Activated CD4-positive, alpha-beta T cell treated with anti-CD3 and anti-CD28 coated beads, Interleukin-2, amount 10 ng/mL, durations not matched to agents 7 days and 5 days (primary cell): ENCODE data around the gene CCNB2. TPM values are rescaled to one million over a fixed set of nuclear protein-coding genes. Genes with fewer than 3 reads are reported as not detected.
"Not testable (repeated sequence)": the region's sequence is repeated elsewhere in the genome, so short reads cannot be mapped to it uniquely, and the experiment has no call there.

Experiments used
- CTCF ChIA-PET: fragments of 350-600 bp; sonication (Branson Sonifier 250); formaldehyde crosslinking; loops from one replicate; lab custom pipeline; 2021; ENCODE audit warnings: antibody characterized with exemption; lab: Charles Lee
- POLR2A ChIA-PET: fragments of 350-600 bp; sonication (Branson Sonifier 250); formaldehyde crosslinking; loops from one replicate; lab custom pipeline; 2021; ENCODE audit warnings: antibody characterized with exemption; lab: Charles Lee
- DNase-seq: peaks from one replicate; pipeline ENCODE4 v3.0.0-alpha.2; 2020
- H3K27ac Mint-ChIP-seq: one replicate; pipeline ENCODE4 v1.8.0; 2021; ENCODE audit warnings: mild to moderate bottlenecking, moderate library complexity, mixed read lengths
- H3K27me3 Mint-ChIP-seq: one replicate; pipeline ENCODE4 v1.8.0; 2021; ENCODE audit warnings: mixed read lengths
- H3K36me3 Mint-ChIP-seq: one replicate; pipeline ENCODE4 v1.8.0; 2021; ENCODE audit warnings: low read depth, mixed read lengths
- H3K4me1 Mint-ChIP-seq: one replicate; pipeline ENCODE4 v1.8.0; 2021; ENCODE audit warnings: mixed read lengths
- H3K4me3 Mint-ChIP-seq: one replicate; pipeline ENCODE4 v1.8.0; 2021; ENCODE audit warnings: mild to moderate bottlenecking, moderate library complexity, mixed read lengths
- H3K9me3 Mint-ChIP-seq: one replicate; pipeline ENCODE4 v1.8.0; 2021; ENCODE audit warnings: mixed read lengths
- total RNA-seq, 2 experiments: library from RNA; stranded (reverse); gene quantifications; one replicate each; pipeline ENCODE4 v1.2.3, GENCODE V29; 2021

The CCNB2 gene
- total RNA-seq, 2 experiments from 2014 or later: 94.1 to 107 TPM

- Mint-ChIP-seq H3K36me3 (peaks cover 73% of the 10 kb centered on the region), H3K9me3 (no peaks in the 10 kb centered on the region), H3K4me3 (no peak overlapping the region), H3K27me3 (no peaks in the 10 kb centered on the region), H3K27ac (no peak overlapping the region), H3K4me1 (peaks cover 27% of the 10 kb centered on the region)
- ChIA-PET CTCF (interaction anchor here (0.7 to 1.0 kb wide), 3 partner anchors 51 to 620 kb away, joined by 3 read pairs; no protein-coding TSS in a partner anchor), POLR2A (no interaction called here)
- no peak for DNase-seq
Observed at GRCh38 chr15:59111251-59111650, 6.3 kb downstream of the CCNB2 start.

GRCh38 chr15:59115047-59115446, 10.1 kb downstream of the CCNB2 start:
- DNase-seq: no peak
- H3K4me1 Mint-ChIP-seq: peaks cover 11% of the 10 kb centered on the region
- no peak overlapping the region for H3K4me3 Mint-ChIP-seq
- H3K36me3 Mint-ChIP-seq: peaks cover 77% of the 10 kb centered on the region
- H3K9me3 Mint-ChIP-seq: no peaks in the 10 kb centered on the region
- H3K27me3 Mint-ChIP-seq: no peaks in the 10 kb centered on the region
- H3K27ac Mint-ChIP-seq: no peak overlapping the region
- CTCF ChIA-PET: no interaction called here
- POLR2A ChIA-PET: no interaction called here

- no peak for DNase-seq
- ChIA-PET CTCF (interaction anchor here (1.1 to 2.4 kb wide), 2 partner anchors 9 to 21 kb away, joined by 4 to 7 read pairs; no protein-coding TSS in a partner anchor), POLR2A (interaction anchor here (0.6 kb wide), 1 partner anchor 21 kb away, joined by 4 read pairs; no protein-coding TSS in a partner anchor)
- no peaks in the 10 kb centered on the region for H3K9me3 Mint-ChIP-seq
- H3K36me3 Mint-ChIP-seq: peaks cover 77% of the 10 kb centered on the region
- peaks cover 4% of the 10 kb centered on the region for H3K4me1 Mint-ChIP-seq
- no peaks in the 10 kb centered on the region for H3K27me3 Mint-ChIP-seq
- H3K27ac Mint-ChIP-seq: no peak overlapping the region
- H3K4me3 Mint-ChIP-seq: no peak overlapping the region
Observed at GRCh38 chr15:59116141-59116540, 11.2 kb downstream of the CCNB2 start.

GRCh38 chr15:59116771-59117170, 11.8 kb downstream of the CCNB2 start:
- Mint-ChIP-seq H3K4me3 (no peak overlapping the region), H3K27ac (no peak overlapping the region), H3K9me3 (no peaks in the 10 kb centered on the region), H3K36me3 (peaks cover 75% of the 10 kb centered on the region), H3K27me3 (no peaks in the 10 kb centered on the region), H3K4me1 (peaks cover 2% of the 10 kb centered on the region)
- no peak for DNase-seq
- POLR2A ChIA-PET: no interaction called here
- CTCF ChIA-PET: interaction anchor here (0.9 to 2.4 kb wide), 3 partner anchors 9 to 22 kb away, joined by 3 to 7 read pairs (median 4); no protein-coding TSS in a partner anchor

- ChIA-PET POLR2A (no interaction called here), CTCF (no interaction called here)
- Mint-ChIP-seq H3K4me1 (no peaks in the 10 kb centered on the region), H3K4me3 (no peak overlapping the region), H3K27ac (no peak overlapping the region), H3K9me3 (no peaks in the 10 kb centered on the region), H3K27me3 (no peaks in the 10 kb centered on the region), H3K36me3 (peaks cover 80% of the 10 kb centered on the region)
- no peak for DNase-seq
Observed at GRCh38 chr15:59119625-59120024, 14.7 kb downstream of the CCNB2 start.

GRCh38 chr15:59120937-59121336, 16.0 kb downstream of the CCNB2 start:
- H3K4me1 Mint-ChIP-seq: no peaks in the 10 kb centered on the region

GRCh38 chr15:59124261-59124660, 19.3 kb downstream of the CCNB2 start:
- Mint-ChIP-seq H3K27ac (no peak overlapping the region), H3K4me3 (no peak overlapping the region), H3K36me3 (peaks cover 87% of the 10 kb centered on the region), H3K9me3 (peaks cover 13% of the 10 kb centered on the region), H3K27me3 (no peaks in the 10 kb centered on the region), H3K4me1 (peaks cover 14% of the 10 kb centered on the region)
- no peak for DNase-seq
- CTCF ChIA-PET: interaction anchor here (1.3 kb wide), 1 partner anchor 15 kb away, joined by 4 read pairs; no protein-coding TSS in a partner anchor
- POLR2A ChIA-PET: no interaction called here

More at GRCh38 chr15:59120937-59121336, 16.0 kb downstream of the CCNB2 start:
- Mint-ChIP-seq H3K4me3 (no peak overlapping the region), H3K36me3 (peaks cover 82% of the 10 kb centered on the region), H3K9me3 (no peaks in the 10 kb centered on the region), H3K27ac (no peak overlapping the region), H3K27me3 (no peaks in the 10 kb centered on the region)
- DNase-seq: no peak
- ChIA-PET POLR2A (no interaction called here), CTCF (no interaction called here)

GRCh38 chr15:59125683-59126082, 20.7 kb downstream of the CCNB2 start:
- peaks cover 90% of the 10 kb centered on the region for H3K36me3 Mint-ChIP-seq
- DNase-seq, H3K27me3 Mint-ChIP-seq, CTCF ChIA-PET, H3K4me3 Mint-ChIP-seq, H3K27ac Mint-ChIP-seq, POLR2A ChIA-PET: not testable (repeated sequence)
- H3K9me3 Mint-ChIP-seq: peaks cover 23% of the 10 kb centered on the region
- H3K4me1 Mint-ChIP-seq: peaks cover 16% of the 10 kb centered on the region

GRCh38 chr15:59127255-59127654, 22.3 kb downstream of the CCNB2 start:
- DNase-seq, POLR2A ChIA-PET, H3K27me3 Mint-ChIP-seq, H3K27ac Mint-ChIP-seq, H3K4me3 Mint-ChIP-seq: not testable (repeated sequence)
- Mint-ChIP-seq H3K36me3 (peaks cover 97% of the 10 kb centered on the region), H3K4me1 (peaks cover 16% of the 10 kb centered on the region), H3K9me3 (peaks cover 23% of the 10 kb centered on the region)
- CTCF ChIA-PET: interaction anchor here (1.1 kb wide), 1 partner anchor 11 kb away, joined by 3 read pairs; no protein-coding TSS in a partner anchor

GRCh38 chr15:59131456-59131855, 26.5 kb downstream of the CCNB2 start:
- H3K36me3 Mint-ChIP-seq: peaks cover 88% of the 10 kb centered on the region
- DNase-seq: no peak
- no peak overlapping the region for H3K27ac Mint-ChIP-seq
- H3K4me1 Mint-ChIP-seq: peaks cover 21% of the 10 kb centered on the region
- H3K4me3 Mint-ChIP-seq: no peak overlapping the region
- CTCF ChIA-PET: interaction anchor here (0.8 kb wide), 1 partner anchor 9 kb away, joined by 3 read pairs; no protein-coding TSS in a partner anchor
- peaks cover 23% of the 10 kb centered on the region for H3K9me3 Mint-ChIP-seq
- no peaks in the 10 kb centered on the region for H3K27me3 Mint-ChIP-seq
- POLR2A ChIA-PET: no interaction called here

- CTCF ChIA-PET: interaction anchor here (0.8 kb wide), 1 partner anchor 10 kb away, joined by 3 read pairs; no protein-coding TSS in a partner anchor
- H3K36me3 Mint-ChIP-seq: peaks cover 85% of the 10 kb centered on the region
- peaks cover 23% of the 10 kb centered on the region for H3K9me3 Mint-ChIP-seq
- no peaks in the 10 kb centered on the region for H3K27me3 Mint-ChIP-seq
- H3K4me1 Mint-ChIP-seq: peaks cover 24% of the 10 kb centered on the region
- no peak overlapping the region for H3K4me3 Mint-ChIP-seq
- no peak for DNase-seq
- POLR2A ChIA-PET: no interaction called here
- H3K27ac Mint-ChIP-seq: no peak overlapping the region
Observed at GRCh38 chr15:59131969-59132562, 27.1 kb downstream of the CCNB2 start.

- H3K4me3 Mint-ChIP-seq: no peak overlapping the region
- H3K4me1 Mint-ChIP-seq: peaks cover 24% of the 10 kb centered on the region
- peaks cover 82% of the 10 kb centered on the region for H3K36me3 Mint-ChIP-seq
- POLR2A ChIA-PET: no interaction called here
- H3K27me3 Mint-ChIP-seq: no peaks in the 10 kb centered on the region
- DNase-seq: no peak
- peaks cover 12% of the 10 kb centered on the region for H3K9me3 Mint-ChIP-seq
- CTCF ChIA-PET: no interaction called here
- H3K27ac Mint-ChIP-seq: no peak overlapping the region
Observed at GRCh38 chr15:59133929-59134427, 29.0 kb downstream of the CCNB2 start.

- no peak for DNase-seq
- no peaks in the 10 kb centered on the region for H3K27me3 Mint-ChIP-seq
- peaks cover 31% of the 10 kb centered on the region for H3K4me1 Mint-ChIP-seq
- peaks cover 62% of the 10 kb centered on the region for H3K36me3 Mint-ChIP-seq
- no peak overlapping the region for H3K27ac Mint-ChIP-seq
- CTCF ChIA-PET: interaction anchor here (0.7 to 1.4 kb wide), 5 partner anchors 10 to 379 kb away, joined by 3 to 6 read pairs (median 4); no protein-coding TSS in a partner anchor
- H3K4me3 Mint-ChIP-seq: no peak overlapping the region
- POLR2A ChIA-PET: interaction anchor here (0.6 kb wide), 1 partner anchor 21 kb away, joined by 4 read pairs; no protein-coding TSS in a partner anchor
- no peaks in the 10 kb centered on the region for H3K9me3 Mint-ChIP-seq
Observed at GRCh38 chr15:59137566-59137965, 32.6 kb downstream of the CCNB2 start.
